Smooth muscle cell (in vitro differentiated cells): ENCODE data around the gene PRSS27. TPM values are rescaled to one million over a fixed set of nuclear protein-coding genes. Genes with fewer than 3 reads are reported as not detected.

Experiments
- DNase-seq: peaks from one replicate; lab custom pipeline; 2025; ENCODE audit not compliant: unreplicated experiment; lab: John Stamatoyannopoulos, UW
- H2AFZ ChIP-seq: fragments of 200-600 bp; sonication (generic); 2 replicates; pipeline ENCODE4 v1.6.0; 2016; ENCODE audit warnings: antibody characterized with exemption, low read depth, mild to moderate bottlenecking
- H3F3A ChIP-seq: fragments of 200-600 bp; sonication (generic); 2 replicates; pipeline ENCODE4 v1.6.0; 2017; ENCODE audit warnings: antibody characterized with exemption, low read depth
- H3K27ac ChIP-seq: fragments of 200-600 bp; sonication (generic); 2 replicates; pipeline ENCODE4 v1.5.1; 2016; ENCODE audit warnings: low read depth, mild to moderate bottlenecking
- H3K27me3 ChIP-seq: fragments of 200-600 bp; sonication (generic); 2 replicates; pipeline ENCODE4 v1.6.1; 2016; ENCODE audit warnings: low read depth, mild to moderate bottlenecking
- H3K36me3 ChIP-seq: fragments of 200-600 bp; sonication (generic); 2 replicates; pipeline ENCODE4 v1.5.1; 2016; ENCODE audit warnings: low read depth
- H3K4me1 ChIP-seq: fragments of 200-600 bp; sonication (generic); 2 replicates; pipeline ENCODE4 v1.5.1; 2016; ENCODE audit warnings: low read depth
- H3K4me2 ChIP-seq: fragments of 200-600 bp; sonication (generic); 2 replicates; pipeline ENCODE4 v1.6.0; 2016; ENCODE audit warnings: mild to moderate bottlenecking
- H3K4me3 ChIP-seq: fragments of 200-600 bp; sonication (generic); 2 replicates; pipeline ENCODE4 v1.5.1; 2016; ENCODE audit warnings: mild to moderate bottlenecking
- H3K79me2 ChIP-seq: fragments of 200-600 bp; sonication (generic); 2 replicates; pipeline ENCODE4 v1.6.0; 2016; ENCODE audit warnings: low read depth, mild to moderate bottlenecking
- H3K9ac ChIP-seq: fragments of 200-600 bp; sonication (generic); 2 replicates; pipeline ENCODE4 v1.6.0; 2016; ENCODE audit warnings: low read depth
- H3K9me3 ChIP-seq: fragments of 200-600 bp; sonication (generic); replicated peaks from 2 replicates; pipeline ENCODE4 v1.5.1; 2016; ENCODE audit warnings: low read depth
- H4K20me1 ChIP-seq: fragments of 200-600 bp; sonication (generic); 2 replicates; pipeline ENCODE4 v1.6.0; 2016; ENCODE audit warnings: low read depth
- CTCF ChIP-seq: fragments of 200-600 bp; sonication (generic); IDR thresholded peaks from 2 replicates; pipeline ENCODE4 v1.5.1; 2017; ENCODE audit warnings: borderline replicate concordance, mild to moderate bottlenecking, antibody characterized with exemption; ENCODE audit not compliant: insufficient read depth, poor library complexity, severe bottlenecking
- WGBS: methylation state at CpG from one replicate; pipeline ENCODE4 v1.1.7; 2016; ENCODE audit warnings: low lambda C conversion rate; 5-methylcytosine and 5-hydroxymethylcytosine counted together
- polyA plus RNA-seq: library from polyadenylated mRNA; unstranded; fragments of >200 nt; fragmentation: Nextera tagmentation; extraction: Ambion mirVana; gene quantifications from 2 replicates; pipeline ENCODE4 v1.2.1, GENCODE V29; 2016
- total RNA-seq: library from RNA; depleted of rRNA; stranded (reverse); fragments of >200 nt; gene quantifications from 2 replicates; pipeline ENCODE4 v1.2.3, GENCODE V29; 2014

Gene PRSS27
- total and polyA plus RNA-seq, 2 experiments from 2014 or later: 0.63 to 3.3 TPM

GRCh38 chr16:2749936-2750335 is 29.9 kb upstream of the PRSS27 start:
- no peaks in the 10 kb centered on the region for H3K27me3 ChIP-seq
- WGBS: 96% methylated on average over 6 of the region's 6 CpGs

GRCh38 chr16:2749476-2749875 is 29.5 kb upstream of the PRSS27 start:
- Histone ChIP-seq H3K27me3 (no peaks in the 10 kb centered on the region), H3K4me1 (peaks cover 16% of the 10 kb centered on the region), H4K20me1 (peaks cover 16% of the 10 kb centered on the region), H3K9me3 (no peaks in the 10 kb centered on the region), H3K9ac (no peak overlapping the region), H3K4me2 (no peak overlapping the region), H3K36me3 (no peaks in the 10 kb centered on the region), H2AFZ (no peak overlapping the region), H3K4me3 (no peak overlapping the region), H3K79me2 (peaks cover 27% of the 10 kb centered on the region), H3F3A (peaks cover 7% of the 10 kb centered on the region), H3K27ac (no peak overlapping the region)
- no peak for DNase-seq
- WGBS: 97% methylated on average over 5 of the region's 5 CpGs
- TF ChIP-seq CTCF: no peak

More at GRCh38 chr16:2749936-2750335, 29.9 kb upstream of the PRSS27 start:
- TF ChIP-seq CTCF: no peak
- Histone ChIP-seq H3K9me3 (no peaks in the 10 kb centered on the region), H3K79me2 (peaks cover 32% of the 10 kb centered on the region), H3K4me2 (no peak overlapping the region), H2AFZ (no peak overlapping the region), H3K9ac (no peak overlapping the region), H3K4me3 (no peak overlapping the region), H3K4me1 (peaks cover 21% of the 10 kb centered on the region), H4K20me1 (peaks cover 21% of the 10 kb centered on the region), H3K36me3 (no peaks in the 10 kb centered on the region), H3K27ac (no peak overlapping the region), H3F3A (peaks cover 8% of the 10 kb centered on the region)
- no peak for DNase-seq

- Histone ChIP-seq H3K27ac (no peak overlapping the region), H4K20me1 (peaks cover 11% of the 10 kb centered on the region), H3K4me2 (no peak overlapping the region), H3K79me2 (peaks cover 22% of the 10 kb centered on the region), H3K9me3 (no peaks in the 10 kb centered on the region), H3K4me1 (peaks cover 12% of the 10 kb centered on the region), H2AFZ (no peak overlapping the region), H3K9ac (no peak overlapping the region), H3F3A (peaks cover 7% of the 10 kb centered on the region), H3K4me3 (no peak overlapping the region), H3K36me3 (no peaks in the 10 kb centered on the region), H3K27me3 (no peaks in the 10 kb centered on the region)
- no peak for DNase-seq
- TF ChIP-seq CTCF: no peak
- 96% methylated on average over 7 of the region's 7 CpGs for WGBS
These were observed 28.9 kb upstream of the PRSS27 start for GRCh38 chr16:2748757-2749455.

GRCh38 chr16:2745961-2746360 is 25.9 kb upstream of the PRSS27 start:
- H3K9ac ChIP-seq: no peak overlapping the region
- H3K4me2 ChIP-seq: no peak overlapping the region
- no peak overlapping the region for H3K27ac ChIP-seq
- no peak for TF ChIP-seq CTCF
- H3K4me1 ChIP-seq: peaks cover 2% of the 10 kb centered on the region
- no peak overlapping the region for H2AFZ ChIP-seq
- no peaks in the 10 kb centered on the region for H3K36me3 ChIP-seq
- H3K4me3 ChIP-seq: no peak overlapping the region
- DNase-seq: no peak
- H3F3A ChIP-seq: no peaks in the 10 kb centered on the region
- 92% methylated on average over 9 of the region's 9 CpGs for WGBS
- no peaks in the 10 kb centered on the region for H3K9me3 ChIP-seq
- peaks cover 5% of the 10 kb centered on the region for H3K79me2 ChIP-seq
- H4K20me1 ChIP-seq: no peaks in the 10 kb centered on the region
- no peaks in the 10 kb centered on the region for H3K27me3 ChIP-seq
